Mesenchymal stem cell (in vitro differentiated cells and primary cell): Measurements from ENCODE around the gene THSD7A.

Experiments
- DNase-seq: peaks from one replicate; pipeline ENCODE4 v3.0.0-alpha.2; 2013
- H2AFZ ChIP-seq: one replicate; pipeline ENCODE4 v1.6.1; 2013; ENCODE audit warnings: low read depth, mild to moderate bottlenecking, control low read depth, inconsistent platforms, low read length, moderate library complexity
- H2AK5ac ChIP-seq: 2 replicates; pipeline ENCODE4 v1.6.1; 2013; ENCODE audit warnings: low read length, moderate library complexity, mild to moderate bottlenecking, inconsistent platforms; ENCODE audit not compliant: severe bottlenecking
- H2BK120ac ChIP-seq: one replicate; pipeline ENCODE4 v1.6.1; 2013; ENCODE audit warnings: low read depth, mild to moderate bottlenecking, inconsistent platforms, low read length, moderate library complexity
- H2BK12ac ChIP-seq, 2 experiments: one replicate each; pipeline ENCODE4 v1.6.1; 2013; ENCODE audit warnings: inconsistent platforms in 2 of 2, low read length in 2 of 2, mild to moderate bottlenecking in 2 of 2, moderate library complexity in 2 of 2, control low read depth in 1 of 2
- H2BK15ac ChIP-seq: one replicate; pipeline ENCODE4 v1.6.1; 2013; ENCODE audit warnings: mild to moderate bottlenecking, low read depth, inconsistent platforms; ENCODE audit not compliant: poor library complexity, severe bottlenecking
- H2BK5ac ChIP-seq: 2 replicates; pipeline ENCODE4 v1.6.1; 2013; ENCODE audit warnings: low read depth, mild to moderate bottlenecking, low read length, control low read depth, inconsistent platforms; ENCODE audit not compliant: poor library complexity, severe bottlenecking
- H3K14ac ChIP-seq, 2 experiments: one replicate each; pipeline ENCODE4 v1.6.1; 2013; ENCODE audit warnings: inconsistent platforms in 2 of 2, low read length in 2 of 2, control low read depth in 1 of 2, mild to moderate bottlenecking in 1 of 2, moderate library complexity in 1 of 2
- H3K18ac ChIP-seq, 2 experiments: one replicate each; pipeline ENCODE4 v1.6.1; 2013; ENCODE audit warnings: inconsistent platforms in 2 of 2, low read length in 2 of 2, control low read depth in 1 of 2, low read depth in 1 of 2, mild to moderate bottlenecking in 1 of 2
- H3K23ac ChIP-seq, 2 experiments: one replicate each; pipeline ENCODE4 v1.6.1; 2013; ENCODE audit warnings: inconsistent platforms in 2 of 2, low read length in 2 of 2, mild to moderate bottlenecking in 2 of 2, moderate library complexity in 2 of 2, control low read depth in 1 of 2
- H3K27ac ChIP-seq: 2 replicates; pipeline ENCODE4 v1.5.1; 2013; ENCODE audit warnings: mild to moderate bottlenecking, moderate library complexity, low read length, control low read depth, inconsistent platforms; ENCODE audit not compliant: poor library complexity, severe bottlenecking
- H3K27me3 ChIP-seq, 2 experiments: 2 replicates each; pipeline versions ENCODE4 v1.6.1 to v1.7.0; 2013; ENCODE audit warnings: low read length in 2 of 2, mild to moderate bottlenecking in 2 of 2, moderate library complexity in 2 of 2, control low read depth in 1 of 2, inconsistent platforms in 1 of 2; ENCODE audit not compliant: control insufficient read depth in 1 of 2, insufficient read depth in 1 of 2
- H3K36me3 ChIP-seq, 2 experiments: 2 replicates each; pipeline versions ENCODE4 v1.6.1 to v1.7.0; 2013; ENCODE audit warnings: low read length in 2 of 2, control low read depth in 1 of 2, inconsistent platforms in 1 of 2, low read depth in 1 of 2, mild to moderate bottlenecking in 1 of 2; ENCODE audit not compliant: insufficient read depth in 2 of 2, control insufficient read depth in 1 of 2
- H3K4ac ChIP-seq, 2 experiments: one replicate each; pipeline ENCODE4 v1.6.1; 2013; ENCODE audit warnings: inconsistent platforms in 2 of 2, low read length in 2 of 2, mild to moderate bottlenecking in 2 of 2, moderate library complexity in 2 of 2, control low read depth in 1 of 2, low read depth in 1 of 2
- H3K4me1 ChIP-seq: 2 replicates; pipeline ENCODE4 v1.6.1; 2013; ENCODE audit warnings: low read depth, low read length, control low read depth; ENCODE audit not compliant: control insufficient read depth, insufficient read depth
- H3K4me2 ChIP-seq: 2 replicates; pipeline ENCODE4 v1.6.1; 2013; ENCODE audit warnings: low read length, mild to moderate bottlenecking, inconsistent platforms; ENCODE audit not compliant: poor library complexity, severe bottlenecking
- H3K4me3 ChIP-seq, 2 experiments: 2 replicates each; pipeline versions ENCODE4 v1.5.1 to v1.7.0; 2013; ENCODE audit warnings: low read length in 2 of 2, mild to moderate bottlenecking in 2 of 2, control low read depth in 1 of 2, low read depth in 1 of 2; ENCODE audit not compliant: insufficient read depth in 1 of 2
- H3K79me1 ChIP-seq: replicated peaks from 2 replicates; pipeline ENCODE4 v1.6.1; 2013; ENCODE audit warnings: mild to moderate bottlenecking, control low read depth, low read length, inconsistent platforms; ENCODE audit not compliant: poor library complexity, severe bottlenecking
- H3K9ac ChIP-seq: 2 replicates; pipeline ENCODE4 v1.7.0; 2013; ENCODE audit warnings: mild to moderate bottlenecking, low read length, moderate library complexity
- H3K9me3 ChIP-seq: 2 replicates; pipeline ENCODE4 v1.7.0; 2013; ENCODE audit warnings: mild to moderate bottlenecking, low read length; ENCODE audit not compliant: control insufficient read depth
- H4K8ac ChIP-seq: one replicate; pipeline ENCODE4 v1.6.1; 2013; ENCODE audit warnings: inconsistent platforms, mild to moderate bottlenecking, low read length, moderate library complexity
- H4K91ac ChIP-seq: one replicate; pipeline ENCODE4 v1.6.1; 2013; ENCODE audit warnings: mild to moderate bottlenecking, low read length, inconsistent platforms
- WGBS: methylation state at CpG from one replicate; pipeline ENCODE4 v1.1.7; 2013; ENCODE audit warnings: mixed read lengths; 5-methylcytosine and 5-hydroxymethylcytosine counted together

THSD7A gene

GRCh38 chr7:11587048-11587447, 244.9 kb downstream of the THSD7A start:
- H3K4me1 ChIP-seq = no peaks in the 10 kb centered on the region
- H3K23ac ChIP-seq = no peak overlapping the region
- no peak overlapping the region for H4K91ac ChIP-seq
- H3K9ac ChIP-seq = no peak overlapping the region
- no peaks in the 10 kb centered on the region for H3K9me3 ChIP-seq
- H3K36me3 ChIP-seq = no peaks in the 10 kb centered on the region
- H3K4ac ChIP-seq = no peak overlapping the region
- H2BK5ac ChIP-seq = no peak overlapping the region
- H2AFZ ChIP-seq = no peak overlapping the region
- H3K4me3 ChIP-seq = no peak overlapping the region
- no peaks in the 10 kb centered on the region for H3K27me3 ChIP-seq
- H4K8ac ChIP-seq = no peak overlapping the region
- no peak overlapping the region for H2BK12ac ChIP-seq
- H2BK120ac ChIP-seq = no peak overlapping the region
- no peaks in the 10 kb centered on the region for H3K79me1 ChIP-seq
- no peak overlapping the region for H2BK15ac ChIP-seq
- DNase-seq = no peak
- no peak overlapping the region for H3K4me2 ChIP-seq
- H3K18ac ChIP-seq = no peak overlapping the region
- WGBS = 68% methylated on average over 2 of the region's 2 CpGs
- H3K14ac ChIP-seq = no peak overlapping the region
- no peak overlapping the region for H3K27ac ChIP-seq
- H2AK5ac ChIP-seq = no peak overlapping the region

DNA sequence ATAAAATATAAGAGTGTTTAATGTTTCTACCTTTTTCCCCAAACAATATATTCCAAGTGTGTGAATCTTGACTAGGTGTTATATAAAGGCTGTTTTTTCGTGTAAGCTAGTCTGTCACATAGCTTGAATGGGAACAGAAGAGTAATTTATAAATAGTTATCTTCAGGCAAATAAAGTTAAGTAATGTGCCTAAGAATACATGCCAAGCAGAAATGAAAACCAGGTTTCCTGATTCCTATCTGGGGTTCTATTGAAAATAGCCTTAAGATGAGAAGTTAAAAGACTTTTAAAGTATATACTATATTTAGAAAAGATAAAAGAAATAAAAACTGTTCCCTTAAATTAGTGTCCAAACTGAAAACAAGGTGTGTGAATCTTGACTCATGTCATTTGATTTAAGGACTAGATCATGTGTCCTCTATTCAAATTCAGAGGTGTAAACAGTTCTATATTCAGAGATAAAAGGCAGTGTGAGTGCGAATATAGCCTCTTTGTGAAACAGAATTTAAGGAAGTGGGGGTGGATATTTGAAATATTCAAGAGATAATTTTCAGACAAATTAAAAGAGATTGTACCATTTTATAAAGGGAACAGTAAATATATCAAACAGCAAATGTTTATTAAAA, 247.5 kb downstream of the THSD7A start:
- no CpG with 5 or more reads among the region's 2 CpGs for WGBS
- no peaks in the 10 kb centered on the region for H3K36me3 ChIP-seq
- no peaks in the 10 kb centered on the region for H3K9me3 ChIP-seq
- no peak overlapping the region for H2AK5ac ChIP-seq
- no peak overlapping the region for H2BK15ac ChIP-seq
- no peak overlapping the region for H3K18ac ChIP-seq
- H3K4me1 ChIP-seq = no peaks in the 10 kb centered on the region
- H3K79me1 ChIP-seq = no peaks in the 10 kb centered on the region
- H2BK120ac ChIP-seq = no peak overlapping the region
- no peak overlapping the region for H4K8ac ChIP-seq
- H2BK12ac ChIP-seq = no peak overlapping the region
- H2AFZ ChIP-seq = no peak overlapping the region
- H3K4ac ChIP-seq = no peak overlapping the region
- H3K27me3 ChIP-seq = no peaks in the 10 kb centered on the region
- no peak overlapping the region for H3K23ac ChIP-seq
- no peak overlapping the region for H3K4me3 ChIP-seq
- no peak overlapping the region for H3K14ac ChIP-seq
- no peak overlapping the region for H3K4me2 ChIP-seq
- DNase-seq = no peak
- no peak overlapping the region for H3K9ac ChIP-seq
- no peak overlapping the region for H4K91ac ChIP-seq
- H3K27ac ChIP-seq = no peak overlapping the region
- no peak overlapping the region for H2BK5ac ChIP-seq

DNA sequence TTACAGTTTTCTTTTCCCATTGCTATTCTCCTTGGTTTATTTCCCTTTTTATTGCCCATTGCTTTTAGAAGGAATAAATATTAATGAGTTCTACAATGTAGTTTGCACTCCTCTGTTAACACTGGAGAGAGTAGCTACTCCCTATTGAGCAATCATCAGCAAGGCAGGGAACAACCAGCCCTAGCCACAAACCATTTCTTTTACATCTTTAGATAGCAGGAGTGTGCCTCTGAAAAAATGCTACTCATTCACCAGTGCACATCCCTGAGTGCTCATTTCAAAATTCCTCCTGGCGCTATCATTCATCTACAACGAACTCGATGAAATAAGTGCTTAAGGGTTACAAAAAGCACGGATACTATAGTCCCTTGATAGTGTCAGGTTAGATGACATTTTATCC, 252.9 kb downstream of the THSD7A start:
- Histone ChIP-seq H3K14ac (no peak overlapping the region), H4K91ac (no peak overlapping the region), H3K4me2 (no peak overlapping the region), H3K18ac (no peak overlapping the region), H3K4me3 (no peak overlapping the region), H3K27me3 (no peaks in the 10 kb centered on the region), H2BK15ac (no peak overlapping the region), H3K36me3 (no peaks in the 10 kb centered on the region), H3K79me1 (no peaks in the 10 kb centered on the region), H3K9me3 (no peaks in the 10 kb centered on the region), H3K27ac (no peak overlapping the region), H2BK5ac (no peak overlapping the region), H4K8ac (no peak overlapping the region), H3K4ac (no peak overlapping the region), H2AFZ (no peak overlapping the region), H2BK12ac (no peak overlapping the region), H3K4me1 (no peaks in the 10 kb centered on the region), H2AK5ac (no peak overlapping the region), H2BK120ac (no peak overlapping the region), H3K23ac (no peak overlapping the region), H3K9ac (no peak overlapping the region)
- no peak for DNase-seq
- no CpG with 5 or more reads among the region's 4 CpGs for WGBS

GRCh38 chr7:11576310-11576709, 255.7 kb downstream of the THSD7A start:
- Histone ChIP-seq H2AFZ (no peak overlapping the region), H3K23ac (no peak overlapping the region), H3K4ac (no peak overlapping the region), H3K79me1 (no peaks in the 10 kb centered on the region), H3K9me3 (no peaks in the 10 kb centered on the region), H3K27ac (no peak overlapping the region), H4K91ac (no peak overlapping the region), H3K27me3 (no peaks in the 10 kb centered on the region), H3K36me3 (no peaks in the 10 kb centered on the region), H3K18ac (no peak overlapping the region), H3K4me1 (no peaks in the 10 kb centered on the region), H3K4me3 (no peak overlapping the region), H2BK12ac (no peak overlapping the region), H2BK120ac (no peak overlapping the region), H2BK15ac (no peak overlapping the region), H2BK5ac (no peak overlapping the region), H4K8ac (no peak overlapping the region), H3K4me2 (no peak overlapping the region), H3K9ac (no peak overlapping the region), H3K14ac (no peak overlapping the region), H2AK5ac (no peak overlapping the region)
- DNase-seq = no peak
- 100% methylated on average over 1 of the region's 4 CpGs for WGBS
